ENCODE results near the gene HYPK. TPM values are rescaled to one million over a fixed set of nuclear protein-coding genes. Genes with fewer than 3 reads are reported as not detected.

HYPK gene
- total and polyA plus RNA-seq, 2 of the 8 experiments (the other 6 are each of a cell fraction or from before 2014, with no cell fraction given) = 5.4 to 17.6 TPM

DNA sequence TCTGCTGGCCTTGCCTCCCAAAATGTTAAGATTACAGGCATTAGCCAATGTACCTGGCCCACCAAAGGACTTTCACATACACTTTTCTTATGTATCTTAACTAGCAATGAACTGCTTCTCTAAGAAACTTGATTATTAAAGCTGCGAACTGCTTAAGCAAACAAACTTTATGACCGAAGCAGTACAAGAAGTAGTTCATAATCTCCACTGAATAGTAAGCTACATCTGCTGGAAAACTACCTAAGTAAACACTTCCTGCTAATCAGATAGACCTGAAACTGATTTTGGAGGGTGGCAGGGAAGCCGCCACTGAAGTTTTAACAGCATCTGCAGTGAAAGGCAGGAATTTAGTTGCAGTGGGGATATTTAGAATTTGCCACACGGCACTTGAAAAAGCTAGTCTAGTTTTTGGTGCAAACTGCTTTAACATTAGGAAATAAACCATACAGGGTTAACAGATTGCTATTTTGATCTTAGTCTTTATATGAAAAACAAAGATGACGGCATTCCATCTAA, 8.1 kb downstream of the HYPK start:
- no peak overlapping the region for H3K4ac ChIP-seq (replicated peaks; ENCODE audit: insufficient read length, low read depth, low read length)

More for the DNA sequence above, 8.1 kb downstream of the HYPK start:
- H3K23me2 ChIP-seq (ENCODE audit: low read depth, low read length) = no peaks in the 10 kb centered on the region
- H2BK5ac ChIP-seq (ENCODE audit: low read depth, low read length) = no peak overlapping the region
- CTCF ChIA-PET (ENCODE audit: partially characterized antibody) = interaction anchor here (1.2 to 1.3 kb wide), 2 partner anchors 38 to 40 kb away, joined by 4 read pairs; no protein-coding TSS in a partner anchor
- peaks cover 0 to 1% (median 0%) of the 10 kb centered on the region in 4 experiments; a peak in 1 of 7 replicates for H3K27me3 ChIP-seq (replicated peaks in 1 of 4; ENCODE audit: control insufficient read depth in 3 of 4, extremely low read depth in 1 of 4, insufficient read depth in 3 of 4, low read length in 3 of 4)
- POLR2A ChIA-PET (ENCODE audit: partially characterized antibody) = interaction anchor here (6.5 kb wide), 1 partner anchor 10 kb away, joined by 71 read pairs; the partner anchor contains the start of genes HYPK and SERINC4
- TF ChIP-seq CHD2 (IDR thresholded peaks at IDR 0.05; ENCODE audit: low read length) (no peak), TEAD4 (IDR thresholded peaks at IDR 0.05; ENCODE audit: low read depth, low read length) (no peak), TBP (IDR thresholded peaks at IDR 0.05; ENCODE audit: low read depth, low read length) (no peak), KDM4A (IDR thresholded peaks at IDR 0.05; ENCODE audit: low read depth, low read length, severe bottlenecking) (no peak)
- H2BK20ac ChIP-seq (ENCODE audit: low read length) = no peak overlapping the region
- H3K4me3 ChIP-seq (ENCODE audit: extremely low read depth in 1 of 4, insufficient read depth in 2 of 4, low read depth in 3 of 4, low read length in 4 of 4) = no peak overlapping the region
- H2BK120ac ChIP-seq (replicated peaks; ENCODE audit: low read depth, low read length) = no peak overlapping the region
- H4K5ac ChIP-seq (ENCODE audit: insufficient read length, low read depth, low read length) = no peak overlapping the region
- H2BK12ac ChIP-seq (ENCODE audit: low read depth, low read length) = no peak overlapping the region
- no peak overlapping the region for H2AFZ ChIP-seq (ENCODE audit: low read length)
- H3K9ac ChIP-seq (replicated peaks in 1 of 4; ENCODE audit: extremely low read depth in 1 of 4, low read depth in 3 of 4, low read length in 3 of 4) = no peak overlapping the region
- H3K36me3 ChIP-seq (ENCODE audit: control insufficient read depth in 2 of 4, insufficient read depth in 4 of 4, low read length in 3 of 4) = peaks cover 26 to 86% (median 66%) of the 10 kb centered on the region in 4 experiments
- no peak overlapping the region for H4K91ac ChIP-seq (replicated peaks; ENCODE audit: insufficient read length, low read length)
- no peak overlapping the region for H3K18ac ChIP-seq (ENCODE audit: extremely low read depth, low read length)
- no peaks in the 10 kb centered on the region for H3K9me3 ChIP-seq (ENCODE audit: insufficient read depth in 2 of 2, low read depth in 1 of 2, low read length in 1 of 2)
- no peaks in the 10 kb centered on the region for H3K79me2 ChIP-seq (ENCODE audit: control insufficient read depth in 1 of 2, insufficient read depth in 2 of 2, low read length in 2 of 2)
- H2BK15ac ChIP-seq (ENCODE audit: low read length) = no peak overlapping the region
- no peak overlapping the region for H4K8ac ChIP-seq (ENCODE audit: extremely low read depth, insufficient read depth, low read length)
- no peaks in the 10 kb centered on the region for H3K4me1 ChIP-seq (replicated peaks in 1 of 4; ENCODE audit: control insufficient read depth in 3 of 4, insufficient read depth in 4 of 4, low read length in 3 of 4)
- no peak for FAIRE-seq
- peaks cover 0 to 1% of the 10 kb centered on the region in 2 experiments for H4K20me1 ChIP-seq (replicated peaks in 1 of 2; ENCODE audit: control insufficient read depth in 1 of 2, insufficient read depth in 2 of 2, low read length in 2 of 2)
- H3K14ac ChIP-seq (ENCODE audit: insufficient read length) = no peak overlapping the region
- H2AK5ac ChIP-seq (ENCODE audit: low read depth, low read length) = no peak overlapping the region
- no peak overlapping the region for H3K23ac ChIP-seq (ENCODE audit: insufficient read length)
- no peak overlapping the region for H3K4me2 ChIP-seq (ENCODE audit: insufficient read depth in 1 of 2, low read depth in 2 of 2, low read length in 2 of 2)
- H3K79me1 ChIP-seq (ENCODE audit: low read depth, low read length) = no peaks in the 10 kb centered on the region
- no peak overlapping the region for H3K27ac ChIP-seq (ENCODE audit: low read depth, low read length)
- DNase-seq (ENCODE audit: low read depth in 1 of 2, low spot score in 2 of 2) = no peak
- no peak overlapping the region for H3K56ac ChIP-seq (replicated peaks; ENCODE audit: insufficient read length, low read depth, low read length)
- 95% methylated on average over 5 of the region's 5 CpGs; no CpG with 5 or more reads in 1 of the 2 experiments for WGBS, 2 experiments (ENCODE audit: extremely low coverage in 1 of 2, insufficient coverage in 1 of 2, insufficient read length in 1 of 2, insufficient replicate concordance in 2 of 2, low coverage in 1 of 2, low lambda C conversion rate in 2 of 2, missing lambda C conversion rate in 1 of 2)
